Stimulated activated memory B cell treated with anti-CD40 and anti-IgM and Interleukin-4, amounts not matched to agents 10 μg/mL and 1 μg/mL and 100 μg/mL, for 72 hours (primary cell): ENCODE results near the gene NCAPG2.
"Not testable (repeated sequence)": the region's sequence is repeated elsewhere in the genome, so short reads cannot be mapped to it uniquely, and the experiment has no call there.

Source experiments
- ATAC-seq: fragments of 150-1000 bp; cut with Tn5 transposase; 2 replicates; pipeline ENCODE4 v1.10.0; 2021
- H3K27ac Mint-ChIP-seq: one replicate; pipeline ENCODE4 v1.8.0; 2022; ENCODE audit warnings: mild to moderate bottlenecking, mixed read lengths
- H3K27me3 Mint-ChIP-seq: one replicate; pipeline ENCODE4 v1.8.0; 2022; ENCODE audit warnings: mixed read lengths
- H3K36me3 Mint-ChIP-seq: one replicate; pipeline ENCODE4 v1.8.0; 2022; ENCODE audit warnings: mixed read lengths
- H3K4me1 Mint-ChIP-seq: one replicate; pipeline ENCODE4 v1.8.0; 2022; ENCODE audit warnings: mixed read lengths
- H3K4me3 Mint-ChIP-seq: one replicate; pipeline ENCODE4 v1.8.0; 2022; ENCODE audit warnings: mild to moderate bottlenecking, moderate library complexity, mixed read lengths
- H3K9me3 Mint-ChIP-seq: one replicate; pipeline ENCODE4 v1.8.0; 2022; ENCODE audit warnings: mixed read lengths

The NCAPG2 gene

DNA sequence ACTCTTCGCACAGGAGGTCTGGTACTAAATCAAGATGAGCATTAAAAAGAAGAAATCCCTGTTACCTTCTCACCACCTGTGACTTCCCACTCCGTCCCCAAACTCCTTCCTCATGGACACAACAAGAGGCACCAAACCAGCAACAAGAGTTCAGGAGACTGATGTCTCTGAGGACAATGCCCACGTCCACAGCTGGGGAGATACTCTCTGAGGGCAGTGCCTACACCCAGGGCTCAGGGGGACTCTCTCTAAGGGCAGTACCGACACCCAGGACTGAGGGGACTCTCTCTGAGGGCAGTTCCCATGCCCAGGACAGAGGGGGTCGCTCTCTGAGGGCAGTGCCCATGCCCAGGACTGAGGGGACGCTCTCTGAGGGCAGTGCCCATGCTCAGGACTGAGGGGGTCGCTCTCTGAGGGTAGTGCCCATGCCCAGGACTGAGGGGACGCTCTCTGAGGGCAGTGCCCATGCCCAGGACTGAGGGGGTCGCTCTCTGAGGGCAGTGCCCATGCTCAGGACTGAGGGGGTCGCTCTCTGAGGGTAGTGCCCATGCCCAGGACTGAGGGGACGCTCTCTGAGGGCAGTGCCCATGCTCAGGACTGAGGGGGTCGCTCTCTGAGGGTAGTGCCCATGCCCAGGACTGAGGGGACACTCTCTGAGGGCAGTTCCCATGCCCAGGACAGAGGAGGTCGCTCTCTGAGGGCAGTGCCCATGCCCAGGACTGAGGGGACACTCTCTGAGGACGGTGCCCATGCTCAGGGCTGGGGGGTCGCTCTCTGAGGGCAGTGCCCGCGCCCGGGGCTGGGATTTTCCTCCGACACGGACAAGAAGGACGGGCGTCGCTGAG is 703 bp downstream of the NCAPG2 start:
- not testable (repeated sequence) for H3K27me3 Mint-ChIP-seq, ATAC-seq, H3K9me3 Mint-ChIP-seq
- Mint-ChIP-seq H3K27ac (peak overlapping the region; percentile 96), H3K4me3 (peak overlapping the region; percentile 93), H3K4me1 (peaks cover 24% of the 10 kb centered on the region), H3K36me3 (peaks cover 13% of the 10 kb centered on the region)

GRCh38 chr7:158702944-158703343 is 1.7 kb downstream of the NCAPG2 start:
- H3K36me3 Mint-ChIP-seq: peaks cover 13% of the 10 kb centered on the region
- H3K9me3 Mint-ChIP-seq: peaks cover 3% of the 10 kb centered on the region
- H3K27me3 Mint-ChIP-seq: no peaks in the 10 kb centered on the region
- H3K27ac Mint-ChIP-seq: no peak overlapping the region
- peaks cover 24% of the 10 kb centered on the region for H3K4me1 Mint-ChIP-seq
- no peak for ATAC-seq
- H3K4me3 Mint-ChIP-seq: no peak overlapping the region

DNA sequence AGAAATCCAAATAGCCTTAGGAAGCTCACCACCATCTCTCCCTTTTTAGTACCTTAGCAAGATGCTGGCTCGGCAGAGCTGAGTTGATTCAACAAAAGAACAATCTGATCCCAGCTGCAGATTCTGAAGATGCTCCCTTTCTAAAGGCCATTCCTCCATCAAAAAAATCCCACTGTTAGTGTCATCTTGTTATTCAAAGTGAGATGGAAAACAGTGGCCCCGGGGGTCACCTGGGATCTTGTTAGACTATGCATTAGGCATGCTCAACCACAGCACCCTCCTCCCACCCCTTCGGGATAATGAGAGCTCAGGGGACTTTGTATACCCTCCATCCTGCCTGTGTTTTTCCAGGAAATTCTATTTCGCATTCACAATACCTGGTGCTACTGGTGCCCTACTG is 2.4 kb downstream of the NCAPG2 start:
- Mint-ChIP-seq H3K27ac (no peak overlapping the region), H3K36me3 (peaks cover 13% of the 10 kb centered on the region), H3K9me3 (peaks cover 3% of the 10 kb centered on the region), H3K27me3 (no peaks in the 10 kb centered on the region), H3K4me3 (no peak overlapping the region), H3K4me1 (peaks cover 24% of the 10 kb centered on the region)
- no peak for ATAC-seq

- Mint-ChIP-seq H3K36me3 (peaks cover 13% of the 10 kb centered on the region), H3K4me1 (peaks cover 12% of the 10 kb centered on the region), H3K27ac (no peak overlapping the region), H3K27me3 (no peaks in the 10 kb centered on the region), H3K4me3 (no peak overlapping the region), H3K9me3 (peaks cover 3% of the 10 kb centered on the region)
- no peak for ATAC-seq
Measured at GRCh38 chr7:158700008-158700407, 4.6 kb downstream of the NCAPG2 start.

DNA sequence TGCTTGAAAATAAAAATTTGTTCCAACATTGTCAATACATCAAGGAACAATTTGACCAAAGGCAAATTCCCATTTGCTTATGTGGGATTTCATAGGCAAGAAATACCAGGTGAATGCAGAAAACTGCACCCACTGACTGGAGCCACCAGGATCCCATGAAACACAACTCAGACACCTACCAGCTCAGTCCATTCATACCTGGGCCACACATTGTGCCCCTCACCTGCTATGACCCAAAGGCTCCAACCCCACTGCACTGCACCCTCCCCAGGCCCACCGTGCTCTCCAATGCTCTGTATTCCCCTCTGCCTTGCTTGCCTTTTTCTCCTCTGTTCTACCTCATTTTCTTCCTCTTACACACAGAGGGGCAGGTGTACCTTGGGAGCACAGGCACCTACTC is 5.3 kb downstream of the NCAPG2 start:
- ATAC-seq: no peak
- no peaks in the 10 kb centered on the region for H3K27me3 Mint-ChIP-seq
- no peak overlapping the region for H3K4me3 Mint-ChIP-seq
- H3K27ac Mint-ChIP-seq: no peak overlapping the region
- H3K9me3 Mint-ChIP-seq: peaks cover 3% of the 10 kb centered on the region
- H3K4me1 Mint-ChIP-seq: peaks cover 8% of the 10 kb centered on the region
- peaks cover 13% of the 10 kb centered on the region for H3K36me3 Mint-ChIP-seq

GRCh38 chr7:158698657-158699195 is 5.9 kb downstream of the NCAPG2 start:
- Mint-ChIP-seq H3K4me1 (peaks cover 8% of the 10 kb centered on the region), H3K27ac (no peak overlapping the region), H3K27me3 (no peaks in the 10 kb centered on the region), H3K9me3 (peaks cover 3% of the 10 kb centered on the region), H3K4me3 (no peak overlapping the region), H3K36me3 (peaks cover 13% of the 10 kb centered on the region)
- ATAC-seq: no peak

GRCh38 chr7:158697597-158697996 is 7.0 kb downstream of the NCAPG2 start:
- H3K36me3 Mint-ChIP-seq: peaks cover 13% of the 10 kb centered on the region
- ATAC-seq: not testable (repeated sequence)

GRCh38 chr7:158695726-158696452 is 8.7 kb downstream of the NCAPG2 start:
- Mint-ChIP-seq H3K27ac (peak overlapping the region; percentile 0), H3K4me3 (no peak overlapping the region), H3K9me3 (peaks cover 3% of the 10 kb centered on the region), H3K4me1 (no peaks in the 10 kb centered on the region), H3K36me3 (peaks cover 12% of the 10 kb centered on the region), H3K27me3 (no peaks in the 10 kb centered on the region)
- peak; percentile 55 for ATAC-seq

More at GRCh38 chr7:158697597-158697996, 7.0 kb downstream of the NCAPG2 start:
- not testable (repeated sequence) for H3K4me3 Mint-ChIP-seq, H3K9me3 Mint-ChIP-seq, H3K4me1 Mint-ChIP-seq, H3K27ac Mint-ChIP-seq, H3K27me3 Mint-ChIP-seq

- Mint-ChIP-seq H3K36me3 (peaks cover 11% of the 10 kb centered on the region), H3K4me1 (no peaks in the 10 kb centered on the region), H3K4me3 (no peak overlapping the region), H3K27ac (peak overlapping the region; percentile 0), H3K9me3 (peaks cover 3% of the 10 kb centered on the region), H3K27me3 (no peaks in the 10 kb centered on the region)
- ATAC-seq: no peak
Measured at GRCh38 chr7:158695056-158695455, 9.5 kb downstream of the NCAPG2 start.

DNA sequence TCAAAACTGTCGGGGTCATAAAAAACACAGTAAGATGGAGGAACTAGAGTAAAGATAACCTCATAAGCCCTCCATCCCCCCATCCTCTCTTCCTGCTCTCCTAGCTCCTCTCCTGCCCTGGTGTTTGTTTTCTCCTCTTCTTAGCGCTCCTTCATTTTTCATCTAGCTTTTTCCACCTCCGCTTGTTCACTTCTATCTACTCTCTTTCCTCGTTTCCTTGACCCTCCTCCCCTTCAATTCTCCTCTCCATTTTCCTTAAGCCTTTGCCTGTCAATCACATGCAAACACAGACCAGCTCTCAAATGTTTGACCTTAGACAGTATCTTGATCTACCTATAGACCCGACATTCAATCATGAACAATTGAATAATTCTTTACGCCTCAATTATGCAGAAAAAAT is 10.0 kb downstream of the NCAPG2 start:
- no peak for ATAC-seq
- peaks cover 12% of the 10 kb centered on the region for H3K36me3 Mint-ChIP-seq
- H3K4me3 Mint-ChIP-seq: no peak overlapping the region
- no peaks in the 10 kb centered on the region for H3K27me3 Mint-ChIP-seq
- H3K4me1 Mint-ChIP-seq: no peaks in the 10 kb centered on the region
- H3K9me3 Mint-ChIP-seq: peaks cover 3% of the 10 kb centered on the region
- peak overlapping the region; percentile 0 for H3K27ac Mint-ChIP-seq

GRCh38 chr7:158689488-158689887 is 15.1 kb downstream of the NCAPG2 start:
- Mint-ChIP-seq H3K4me1 (no peaks in the 10 kb centered on the region), H3K36me3 (peaks cover 29% of the 10 kb centered on the region), H3K27ac (no peak overlapping the region), H3K4me3 (no peak overlapping the region), H3K27me3 (no peaks in the 10 kb centered on the region), H3K9me3 (no peaks in the 10 kb centered on the region)
- ATAC-seq: no peak

DNA sequence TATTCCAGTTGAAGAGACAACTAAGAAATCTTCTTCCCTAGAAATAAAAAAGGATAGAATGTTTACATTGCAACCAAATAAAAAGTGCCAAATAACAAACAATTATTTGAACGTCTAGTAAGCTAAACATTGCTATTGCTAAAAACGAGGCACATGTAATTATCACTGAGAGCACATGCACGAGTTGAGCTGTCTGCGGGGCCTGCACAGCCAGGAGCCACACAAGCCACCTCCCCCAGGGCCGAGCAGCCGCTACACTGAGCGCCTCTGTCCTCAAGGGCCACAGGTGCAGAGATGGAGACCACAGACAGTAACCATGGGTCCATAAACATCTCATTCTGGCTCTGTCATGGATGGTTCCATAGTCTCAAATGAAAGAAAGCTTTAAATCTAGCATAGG is 17.2 kb downstream of the NCAPG2 start:
- Mint-ChIP-seq H3K4me3 (no peak overlapping the region), H3K4me1 (no peaks in the 10 kb centered on the region), H3K27me3 (no peaks in the 10 kb centered on the region), H3K36me3 (peaks cover 36% of the 10 kb centered on the region), H3K27ac (no peak overlapping the region), H3K9me3 (no peaks in the 10 kb centered on the region)
- no peak for ATAC-seq

DNA sequence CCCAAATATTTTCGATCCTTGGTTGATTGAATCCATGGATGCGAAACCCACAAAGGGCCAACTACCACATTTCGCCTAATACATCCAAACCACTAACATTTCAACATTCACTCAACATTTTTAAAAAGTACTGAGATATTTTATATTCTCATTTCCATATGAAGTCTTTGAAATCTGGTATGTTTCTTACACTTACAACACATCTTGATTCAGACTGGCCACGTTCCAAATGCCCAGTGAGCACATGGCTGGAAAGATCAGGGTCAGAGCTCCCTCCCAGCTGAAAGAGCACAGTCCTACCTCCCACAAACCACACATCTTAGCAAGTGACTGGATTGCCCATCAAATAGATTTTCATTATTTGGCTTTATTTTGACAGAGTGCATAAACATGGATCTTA is 18.9 kb downstream of the NCAPG2 start:
- no peaks in the 10 kb centered on the region for H3K4me1 Mint-ChIP-seq
- ATAC-seq: no peak
- peaks cover 30% of the 10 kb centered on the region for H3K36me3 Mint-ChIP-seq
- no peaks in the 10 kb centered on the region for H3K9me3 Mint-ChIP-seq
- no peaks in the 10 kb centered on the region for H3K27me3 Mint-ChIP-seq
- H3K4me3 Mint-ChIP-seq: no peak overlapping the region
- H3K27ac Mint-ChIP-seq: no peak overlapping the region

GRCh38 chr7:158684329-158684728 is 20.3 kb downstream of the NCAPG2 start:
- H3K9me3 Mint-ChIP-seq: no peaks in the 10 kb centered on the region
- H3K4me3 Mint-ChIP-seq: no peak overlapping the region
- H3K27me3 Mint-ChIP-seq: no peaks in the 10 kb centered on the region
- no peaks in the 10 kb centered on the region for H3K4me1 Mint-ChIP-seq
- no peak for ATAC-seq
- H3K36me3 Mint-ChIP-seq: peaks cover 30% of the 10 kb centered on the region
- H3K27ac Mint-ChIP-seq: no peak overlapping the region

DNA sequence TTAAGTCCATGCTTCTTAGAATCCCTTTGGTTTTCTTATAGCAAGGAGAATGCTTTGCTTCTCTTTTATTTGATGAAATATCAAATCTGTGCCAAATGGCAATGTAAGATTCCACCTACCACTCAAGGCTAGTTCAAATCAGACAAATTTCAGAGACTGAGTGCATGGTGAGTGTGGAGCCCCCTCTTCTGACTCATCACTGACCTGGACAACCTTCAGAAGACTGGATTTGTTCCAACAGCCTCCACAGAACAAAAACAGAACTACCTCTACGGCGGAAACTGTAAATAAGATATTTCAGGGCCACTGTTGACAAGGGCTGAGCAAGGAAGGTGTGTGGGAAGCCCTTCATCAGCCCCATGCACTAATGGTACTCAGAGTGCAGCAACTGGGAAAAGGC is 21.1 kb downstream of the NCAPG2 start:
- Mint-ChIP-seq H3K4me1 (no peaks in the 10 kb centered on the region), H3K27ac (no peak overlapping the region), H3K27me3 (no peaks in the 10 kb centered on the region), H3K36me3 (peaks cover 29% of the 10 kb centered on the region), H3K9me3 (no peaks in the 10 kb centered on the region), H3K4me3 (no peak overlapping the region)
- ATAC-seq: no peak

DNA sequence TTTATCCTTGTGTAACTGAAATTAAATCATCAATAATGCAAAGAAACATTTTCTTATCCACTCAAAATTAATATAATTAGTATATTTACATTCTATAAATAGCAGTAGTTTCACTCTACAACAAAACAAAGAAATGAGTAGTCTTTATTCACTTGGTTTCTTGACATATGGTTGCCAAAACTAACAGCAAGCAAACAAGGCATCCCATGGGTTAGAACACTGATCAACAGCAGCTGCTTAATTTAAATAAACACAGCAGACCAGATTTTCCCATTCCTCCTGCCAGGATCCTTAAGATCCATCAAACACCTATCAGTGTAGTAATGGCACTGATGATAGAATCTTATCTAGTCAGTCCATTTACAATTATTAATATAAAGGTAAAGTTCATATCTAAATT is 22.1 kb downstream of the NCAPG2 start:
- no peak overlapping the region for H3K4me3 Mint-ChIP-seq
- no peaks in the 10 kb centered on the region for H3K9me3 Mint-ChIP-seq
- H3K27ac Mint-ChIP-seq: no peak overlapping the region
- H3K4me1 Mint-ChIP-seq: no peaks in the 10 kb centered on the region
- H3K36me3 Mint-ChIP-seq: peaks cover 20% of the 10 kb centered on the region
- ATAC-seq: no peak
- no peaks in the 10 kb centered on the region for H3K27me3 Mint-ChIP-seq
